ENCODE results near the gene KCNT2.
A peak's percentile ranks its signal among the peaks of the same experiment; 100 is the strongest.
"Not testable (repeated sequence)": the region's sequence is repeated elsewhere in the genome, so short reads cannot be mapped to it uniquely, and the experiment has no call there.

Gene KCNT2

GRCh38 chr1:196608390-196609369 lies at the start of gene KCNT2:
Gene KCNT2, minus strand, starts transcription at chr1:196608440. Its CDS starts 131 bp downstream, at chr1:196608309.
- peak; percentile 100 for DNase-seq

GRCh38 chr1:196655494-196655893 lies 47.3 kb upstream of the KCNT2 start:
- DNase-seq: no peak

GRCh38 chr1:196655071-196655470 lies 46.8 kb upstream of the KCNT2 start:
- DNase-seq: no peak

GRCh38 chr1:196654271-196654670 lies 46.0 kb upstream of the KCNT2 start:
- DNase-seq: no peak

- DNase-seq: no peak
These were observed 43.5 kb upstream of the KCNT2 start, which contains the start of gene CFH for GRCh38 chr1:196651637-196652215. Gene CFH, plus strand, starts transcription at chr1:196652043. Its CDS starts 75 bp downstream, at chr1:196652118.

- DNase-seq: no peak
These were observed 42.8 kb upstream of the KCNT2 start for GRCh38 chr1:196651079-196651478.

GRCh38 chr1:196650403-196650802 lies 42.2 kb upstream of the KCNT2 start:
- DNase-seq: peak; percentile 46

GRCh38 chr1:196649990-196650389 lies 41.8 kb upstream of the KCNT2 start:
- DNase-seq: no peak

GRCh38 chr1:196640976-196641375 lies 32.7 kb upstream of the KCNT2 start:
- no peak for DNase-seq

GRCh38 chr1:196639291-196639690 lies 31.1 kb upstream of the KCNT2 start:
- not testable (repeated sequence) for DNase-seq

GRCh38 chr1:196638466-196638865 lies 30.2 kb upstream of the KCNT2 start:
- DNase-seq: no peak

- DNase-seq: no peak
These were observed 29.4 kb upstream of the KCNT2 start for GRCh38 chr1:196637606-196638005.

GRCh38 chr1:196628838-196629237 lies 20.6 kb upstream of the KCNT2 start:
- no peak for DNase-seq

- DNase-seq: no peak
These were observed 14.8 kb upstream of the KCNT2 start for GRCh38 chr1:196623079-196623478.

- DNase-seq: no peak
These were observed 11.5 kb upstream of the KCNT2 start for GRCh38 chr1:196619721-196620120.

GRCh38 chr1:196611873-196612272 lies 3.6 kb upstream of the KCNT2 start:
- DNase-seq: no peak

- DNase-seq: no peak
These were observed 1.1 kb upstream of the KCNT2 start for GRCh38 chr1:196609370-196609737.

GRCh38 chr1:196607981-196608380 lies 259 bp downstream of the KCNT2 start:
- peak; percentile 69 for DNase-seq

- DNase-seq: no peak
These were observed 4.6 kb downstream of the KCNT2 start for GRCh38 chr1:196603651-196604050.

- peak; percentile 95 for DNase-seq
These were observed 9.1 kb downstream of the KCNT2 start for GRCh38 chr1:196598942-196599748.

- DNase-seq: no peak
These were observed 13.5 kb downstream of the KCNT2 start for GRCh38 chr1:196594700-196595099.

GRCh38 chr1:196593955-196594354 lies 14.3 kb downstream of the KCNT2 start:
- DNase-seq: no peak

GRCh38 chr1:196590959-196591358 lies 17.3 kb downstream of the KCNT2 start:
- DNase-seq: no peak
